Activated CD4-positive, CD25-positive, alpha-beta regulatory T cell treated with anti-CD3 and anti-CD28 coated beads, Interleukin-2, amount 50 U/mL, for 16 hours (primary cell): ENCODE data around the gene DDX54.

Source experiments
- DNase-seq: peaks from one replicate; pipeline ENCODE4 v3.0.0-alpha.2; 2020; ENCODE audit warnings: low read depth, low spot score

The DDX54 gene, protein sequence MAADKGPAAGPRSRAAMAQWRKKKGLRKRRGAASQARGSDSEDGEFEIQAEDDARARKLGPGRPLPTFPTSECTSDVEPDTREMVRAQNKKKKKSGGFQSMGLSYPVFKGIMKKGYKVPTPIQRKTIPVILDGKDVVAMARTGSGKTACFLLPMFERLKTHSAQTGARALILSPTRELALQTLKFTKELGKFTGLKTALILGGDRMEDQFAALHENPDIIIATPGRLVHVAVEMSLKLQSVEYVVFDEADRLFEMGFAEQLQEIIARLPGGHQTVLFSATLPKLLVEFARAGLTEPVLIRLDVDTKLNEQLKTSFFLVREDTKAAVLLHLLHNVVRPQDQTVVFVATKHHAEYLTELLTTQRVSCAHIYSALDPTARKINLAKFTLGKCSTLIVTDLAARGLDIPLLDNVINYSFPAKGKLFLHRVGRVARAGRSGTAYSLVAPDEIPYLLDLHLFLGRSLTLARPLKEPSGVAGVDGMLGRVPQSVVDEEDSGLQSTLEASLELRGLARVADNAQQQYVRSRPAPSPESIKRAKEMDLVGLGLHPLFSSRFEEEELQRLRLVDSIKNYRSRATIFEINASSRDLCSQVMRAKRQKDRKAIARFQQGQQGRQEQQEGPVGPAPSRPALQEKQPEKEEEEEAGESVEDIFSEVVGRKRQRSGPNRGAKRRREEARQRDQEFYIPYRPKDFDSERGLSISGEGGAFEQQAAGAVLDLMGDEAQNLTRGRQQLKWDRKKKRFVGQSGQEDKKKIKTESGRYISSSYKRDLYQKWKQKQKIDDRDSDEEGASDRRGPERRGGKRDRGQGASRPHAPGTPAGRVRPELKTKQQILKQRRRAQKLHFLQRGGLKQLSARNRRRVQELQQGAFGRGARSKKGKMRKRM

DNA sequence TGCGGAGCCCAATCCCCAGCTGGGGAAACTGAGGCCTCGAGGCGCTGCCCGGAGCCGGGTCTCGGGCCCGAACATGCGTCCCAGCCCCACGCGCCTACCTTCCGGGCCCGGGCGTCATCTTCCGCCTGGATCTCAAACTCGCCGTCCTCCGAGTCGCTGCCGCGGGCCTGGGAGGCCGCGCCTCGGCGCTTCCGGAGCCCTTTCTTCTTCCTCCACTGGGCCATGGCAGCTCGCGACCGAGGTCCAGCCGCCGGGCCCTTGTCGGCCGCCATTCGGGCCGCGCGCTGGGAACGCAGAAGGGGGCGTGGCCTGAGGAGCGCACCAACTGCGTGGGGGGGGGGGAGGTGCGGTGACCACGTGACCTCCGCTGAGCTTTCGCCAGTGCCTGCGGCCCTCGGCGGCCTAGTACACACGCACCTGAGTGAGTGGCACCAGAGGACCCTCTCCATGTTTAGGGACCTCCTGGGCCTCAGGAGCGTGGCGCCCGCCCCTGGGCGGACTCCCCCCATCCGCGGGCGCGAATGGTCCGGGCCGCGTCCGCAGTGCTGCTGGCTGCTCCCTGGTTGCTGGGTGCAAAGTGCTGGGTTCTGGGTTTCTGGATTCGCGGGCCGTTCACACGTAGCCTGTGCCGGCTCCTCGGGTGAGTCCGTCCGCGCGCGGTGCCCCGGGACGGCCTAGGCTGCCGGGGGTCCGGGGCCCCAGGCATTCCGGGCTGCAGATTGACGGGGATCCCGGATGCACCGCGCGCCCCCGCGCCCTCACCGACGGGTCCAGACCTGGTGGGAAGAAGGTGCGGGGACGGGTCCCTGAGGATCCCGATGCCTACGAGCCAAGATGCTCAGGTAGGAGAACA lies at the start of gene DDX54, which contains the start of gene RITA1:
Gene DDX54, minus strand, starts transcription at position 299 of the 853 bp plus-strand sequence. Its CDS starts 27 bp downstream, at position 272.
Gene RITA1, plus strand, starts transcription at position 542 of the 853 bp plus-strand sequence. CDS start 1,026 bp downstream, outside the sequence.
- peak; percentile 65 for DNase-seq

DNA sequence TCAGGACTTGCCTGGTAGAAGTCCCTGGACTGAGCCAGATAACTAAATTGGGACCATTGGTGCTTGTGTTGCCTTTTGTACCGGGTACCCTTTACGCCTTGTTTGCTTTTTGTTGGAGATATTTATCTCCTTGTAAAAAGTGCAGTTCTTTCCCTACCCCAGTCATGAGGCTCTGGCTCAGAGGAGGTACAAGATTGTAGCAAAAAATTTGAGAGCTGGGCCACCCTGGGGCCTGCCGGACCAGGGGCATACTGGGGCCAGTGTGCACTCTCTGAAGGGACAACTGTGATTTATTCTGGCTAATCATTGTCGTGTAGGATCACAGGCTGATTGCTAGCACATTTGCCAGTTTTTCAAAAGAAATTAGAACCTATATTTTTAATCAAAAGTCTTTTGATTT lies 49.2 kb upstream of the DDX54 start:
- DNase-seq, result no peak

DNA sequence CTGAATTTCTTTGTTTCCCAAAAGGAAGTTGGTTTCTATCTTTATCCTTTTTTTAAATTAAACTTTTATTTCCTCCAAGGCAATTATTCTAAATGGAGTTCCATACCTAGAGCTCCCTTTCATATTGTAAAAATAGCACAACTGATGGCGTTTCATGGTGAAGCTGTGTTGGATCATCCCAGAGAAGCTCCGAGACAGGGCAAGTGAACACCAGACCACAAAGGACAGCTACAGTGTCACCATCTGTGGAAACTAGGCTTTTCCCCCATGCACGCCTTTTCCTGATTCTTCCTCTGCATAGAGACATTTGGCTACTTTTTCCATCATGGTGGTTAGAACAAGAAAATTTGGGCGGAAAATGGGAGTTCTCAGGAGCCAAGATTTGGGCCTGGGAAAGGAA lies 48.7 kb upstream of the DDX54 start:
- DNase-seq, result no peak

DNA sequence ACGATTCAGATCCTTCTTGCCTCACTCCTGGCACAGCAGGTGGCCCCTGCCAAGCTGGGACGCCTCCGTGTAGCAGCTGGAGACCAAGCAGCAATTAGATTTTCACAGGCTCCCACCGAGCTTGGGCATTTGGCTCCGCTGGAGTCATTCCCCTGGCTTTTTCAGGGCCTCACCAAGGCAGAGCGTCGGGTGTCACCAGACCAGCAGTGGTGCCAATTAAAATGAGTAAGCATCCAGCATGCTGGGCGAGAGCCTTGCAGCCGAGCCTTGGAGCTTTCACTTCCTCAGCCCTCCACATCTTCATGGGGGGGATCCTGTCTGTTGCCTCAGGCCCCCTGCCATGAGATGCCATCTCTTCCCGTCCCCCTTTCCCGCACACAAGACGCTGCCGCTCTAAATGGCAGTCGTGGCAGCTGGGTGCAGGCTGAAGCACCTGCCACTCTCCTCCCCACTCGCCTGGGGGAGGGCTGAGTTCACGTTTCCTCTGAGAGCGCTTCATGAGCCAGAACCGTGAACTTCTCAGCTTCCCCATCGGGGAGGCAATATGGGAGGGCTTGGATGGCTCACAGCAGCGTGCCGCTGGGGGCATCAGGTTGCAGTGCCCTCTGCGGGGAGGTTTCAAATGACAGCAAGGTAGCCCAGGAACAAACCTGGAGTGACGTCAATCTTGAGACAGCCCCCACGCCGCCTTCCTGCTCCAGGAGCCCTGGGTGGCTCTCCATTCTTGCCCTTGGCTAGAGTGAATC lies 47.7 kb upstream of the DDX54 start:
- peak; percentile 24 for DNase-seq

DNA sequence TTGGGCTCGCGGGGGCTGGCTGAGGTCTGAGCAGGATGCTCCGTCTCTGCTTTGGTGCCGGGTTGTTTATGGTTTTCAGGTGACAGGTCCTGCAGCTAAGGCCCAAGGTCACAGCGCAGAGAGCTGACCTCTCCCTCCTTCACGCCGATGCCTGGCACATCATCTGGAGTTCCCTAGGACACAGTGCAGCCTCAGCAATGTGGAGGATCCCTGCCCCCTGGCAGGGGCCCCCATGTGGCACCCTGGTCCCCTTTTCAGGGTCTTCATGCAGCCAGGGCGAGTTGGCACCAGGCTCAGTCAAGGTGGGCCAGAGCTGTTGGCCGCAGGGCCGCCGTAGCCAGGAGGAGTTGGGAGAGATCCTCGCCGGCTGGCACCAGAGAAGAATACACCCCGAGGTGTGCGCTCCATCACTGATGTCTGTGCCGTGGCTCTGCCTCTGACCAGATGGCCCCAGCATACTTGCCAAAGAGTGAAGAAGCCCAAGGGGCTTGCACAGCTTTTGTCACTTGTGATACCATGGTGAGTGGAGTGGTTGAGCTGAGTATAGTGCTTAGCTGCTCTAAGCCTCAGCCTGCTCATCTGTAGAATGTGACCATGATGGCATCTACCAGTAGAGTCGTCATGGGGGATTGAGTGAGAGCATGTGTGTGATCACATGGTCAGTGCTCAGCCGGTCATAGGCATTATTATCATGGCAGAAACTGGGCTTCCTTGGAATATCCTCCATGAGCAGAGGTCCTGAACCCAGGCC lies 47.0 kb upstream of the DDX54 start:
- no peak for DNase-seq

- DNase-seq, result no peak
Measured at GRCh38 chr12:113231235-113232088, 46.2 kb upstream of the DDX54 start.

DNA sequence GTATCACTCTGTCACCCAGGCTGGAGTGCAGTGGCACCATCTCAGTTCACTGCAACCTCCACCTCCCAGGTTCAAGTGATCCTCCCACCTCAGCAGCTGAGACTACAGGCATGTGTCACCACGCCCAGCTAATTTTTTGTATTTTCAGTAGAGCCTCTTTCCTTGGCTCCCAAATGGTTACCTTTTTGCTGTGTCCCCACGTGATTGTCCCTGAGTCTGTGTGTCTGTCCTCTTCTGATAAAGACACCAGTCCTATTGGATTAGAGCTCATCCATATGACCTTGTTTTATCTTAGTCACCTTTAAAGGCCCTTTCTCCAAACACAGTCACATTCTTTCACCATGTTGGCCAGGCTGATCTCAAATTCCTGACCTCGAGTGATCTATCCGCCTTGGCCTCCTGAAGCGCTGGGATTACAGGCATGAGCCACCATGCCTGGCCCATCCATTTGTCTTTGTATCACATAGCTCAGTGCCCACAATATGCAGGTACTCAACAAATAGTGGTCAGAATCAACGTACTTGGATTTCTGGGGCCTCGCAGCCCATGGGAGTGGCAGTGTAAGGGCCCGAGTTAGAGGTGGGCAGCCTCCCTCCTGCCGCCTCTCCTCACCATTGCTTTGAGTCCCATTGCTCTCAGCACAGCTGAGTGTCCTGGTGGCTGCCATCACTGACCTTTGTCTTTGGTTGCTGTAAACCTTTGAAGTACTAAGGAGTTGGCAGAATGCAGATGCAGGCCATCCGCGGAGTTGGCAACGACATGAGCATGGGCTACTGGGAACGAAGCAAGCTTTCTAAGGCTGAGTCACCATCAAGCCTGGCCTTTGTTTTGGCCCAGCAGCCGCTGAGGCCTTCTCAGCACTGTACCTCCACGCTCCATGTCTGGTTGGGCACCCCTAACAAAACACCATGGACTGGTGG lies 45.3 kb upstream of the DDX54 start:
- DNase-seq, result no peak

- DNase-seq, result no peak
Measured at GRCh38 chr12:113228394-113229028, 43.2 kb upstream of the DDX54 start.

GRCh38 chr12:113227686-113228391 lies 42.6 kb upstream of the DDX54 start:
- no peak for DNase-seq

DNA sequence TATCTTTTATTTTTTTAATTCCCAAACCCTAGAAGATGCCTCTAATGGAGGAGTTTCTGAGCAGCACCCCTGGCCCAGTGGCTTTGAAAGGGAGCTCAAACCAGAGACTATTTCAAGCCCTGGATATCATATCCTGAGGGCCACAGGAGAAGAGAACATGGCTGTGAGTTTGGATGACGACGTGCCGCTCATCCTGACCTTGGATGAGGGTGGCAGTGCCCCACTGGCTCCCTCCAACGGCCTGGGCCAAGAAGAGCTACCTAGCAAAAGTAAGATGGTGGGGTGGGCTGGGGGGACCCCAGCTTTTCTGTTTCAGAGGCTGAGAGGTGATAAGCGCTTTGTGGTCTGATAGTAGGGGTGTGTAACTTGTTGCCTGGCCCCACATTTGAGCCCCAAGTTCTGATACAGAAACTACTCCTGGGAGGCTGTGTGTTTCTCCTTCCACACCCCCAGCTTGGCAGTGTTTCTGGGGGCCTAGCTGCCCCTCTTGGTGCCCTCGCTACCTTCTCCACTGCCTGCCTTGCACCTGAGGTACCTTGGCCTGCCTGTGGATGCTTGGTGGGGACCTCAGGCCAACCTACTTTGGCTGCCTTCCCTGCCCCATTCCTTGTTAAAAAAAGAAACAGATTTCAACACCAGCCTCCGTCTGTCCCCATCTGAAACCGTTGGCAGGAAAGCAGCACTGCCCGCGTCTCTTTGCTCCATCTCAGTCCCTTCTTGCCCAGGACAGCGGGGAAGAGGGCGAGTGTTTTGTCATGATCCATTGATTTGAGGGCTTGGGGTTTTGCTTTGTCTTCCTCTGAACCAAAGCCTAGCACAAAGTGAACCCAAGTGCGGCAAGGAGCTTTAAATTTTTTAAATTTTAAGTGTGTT lies 41.7 kb upstream of the DDX54 start:
- DNase-seq, result no peak

- DNase-seq, result no peak
Measured at GRCh38 chr12:113224955-113225354, 39.7 kb upstream of the DDX54 start.

DNA sequence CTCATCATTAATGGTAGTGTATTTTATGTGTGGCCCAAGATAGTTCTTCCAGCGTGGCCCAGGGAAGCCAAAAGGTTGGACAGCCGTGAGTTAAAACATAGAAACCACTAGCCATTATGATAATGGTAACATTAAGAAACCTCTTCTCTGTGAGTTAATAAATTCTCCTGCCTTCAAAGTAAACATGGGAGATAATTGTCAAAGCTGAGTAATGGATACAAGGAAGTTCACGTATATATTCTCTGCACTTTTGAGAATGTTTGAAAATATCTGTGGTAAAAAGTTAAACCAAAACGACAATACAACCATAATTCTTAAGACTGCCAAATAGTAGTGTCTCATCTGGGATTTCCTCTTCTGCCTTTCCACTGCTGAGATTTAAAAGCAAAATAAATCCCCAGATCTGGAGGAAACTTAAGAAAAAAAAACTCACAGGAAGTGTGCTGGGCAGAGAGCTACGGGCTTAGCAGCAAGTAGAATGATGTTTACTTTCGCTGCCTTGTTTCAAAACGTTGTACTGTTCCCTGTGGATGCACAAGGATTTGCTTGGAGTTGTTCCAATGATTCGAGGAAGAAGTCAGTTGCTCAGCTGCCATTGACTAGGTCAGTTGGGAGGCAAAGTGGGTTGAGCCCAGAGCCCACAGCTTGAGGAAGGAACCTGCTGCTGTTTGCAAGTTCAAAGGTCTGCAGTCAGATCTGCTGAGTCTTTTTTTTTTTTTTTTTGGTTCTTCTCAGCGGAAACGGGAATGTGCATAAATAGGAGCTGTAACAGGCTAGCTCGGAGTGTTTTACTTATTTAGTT lies 37.7 kb upstream of the DDX54 start:
- no peak for DNase-seq

DNA sequence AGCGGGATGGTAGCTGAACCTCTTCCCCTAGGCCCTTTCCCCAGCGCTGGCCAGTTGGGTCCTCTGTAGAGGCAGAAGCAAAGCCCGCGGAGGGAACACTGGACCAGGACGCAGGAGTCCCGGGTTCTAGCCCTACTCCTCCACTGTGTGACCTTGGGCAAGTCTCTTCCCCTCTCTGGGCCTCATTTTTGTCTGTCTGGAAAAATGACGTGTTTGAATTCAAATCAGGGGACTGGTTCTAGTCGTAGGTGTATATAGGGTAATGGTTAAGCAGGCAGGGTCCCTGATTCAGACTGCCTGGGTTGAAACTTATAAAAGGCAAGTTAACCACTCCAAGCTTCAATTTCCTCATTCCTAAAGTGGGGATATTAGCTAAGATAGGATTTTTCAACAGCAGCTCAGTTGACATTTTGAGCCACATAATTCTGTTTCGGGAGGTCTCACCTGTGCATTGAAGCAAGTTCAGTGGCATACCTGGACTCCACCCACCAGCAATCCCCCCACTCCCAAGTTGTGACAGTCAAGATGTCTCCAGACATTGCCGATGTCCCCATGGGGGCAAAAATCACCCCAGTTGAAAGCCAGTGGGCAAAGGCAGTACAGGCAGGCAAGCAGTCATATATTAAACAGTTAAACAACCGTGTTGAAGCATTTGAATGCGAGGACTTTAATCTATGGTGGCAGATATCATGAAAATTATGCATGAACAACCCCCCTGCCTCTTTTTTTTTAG lies 36.9 kb upstream of the DDX54 start:
- DNase-seq, result no peak
